Measurements from ENCODE around the gene SLCO1B1. TPM values are rescaled to one million over a fixed set of nuclear protein-coding genes. Genes with fewer than 3 reads are reported as not detected.

The SLCO1B1 gene
- total and polyA plus RNA-seq, 2 donors (not counting 3 experiments of a cell fraction or from before 2014, with no cell fraction given) = not detected

GRCh38 chr12:21265932-21266331 is 134.9 kb downstream of the SLCO1B1 start:
- Histone ChIP-seq H3K9me3 (replicated peaks; ENCODE audit: control insufficient read depth, insufficient read depth, low read length) (no peaks in the 10 kb centered on the region), H3K4me3 (replicated peaks in 1 of 3; ENCODE audit: insufficient read depth in 1 of 3, low read depth in 1 of 3, low read length in 3 of 3) (no peak overlapping the region), H3K27me3 (ENCODE audit: control insufficient read depth in 2 of 2, insufficient read depth in 2 of 2, low read length in 2 of 2) (peaks cover 5 to 14% of the 10 kb centered on the region in 2 experiments), H2AFZ (ENCODE audit: low read depth, low read length) (no peak overlapping the region), H3K9ac (replicated peaks; ENCODE audit: extremely low read depth, insufficient read depth, low read length) (no peak overlapping the region), H4K20me1 (replicated peaks; ENCODE audit: control insufficient read depth, extremely low read depth, insufficient read depth, low read length) (no peaks in the 10 kb centered on the region), H3K27ac (ENCODE audit: insufficient read depth, low read depth, low read length) (no peak overlapping the region), H3K9me1 (replicated peaks; ENCODE audit: control insufficient read depth, extremely low read depth, insufficient read depth, low read length) (no peaks in the 10 kb centered on the region), H3K36me3 (ENCODE audit: control insufficient read depth in 2 of 2, extremely low read depth in 1 of 2, insufficient read depth in 2 of 2, low read length in 2 of 2) (no peaks in the 10 kb centered on the region), H3K4me2 (ENCODE audit: insufficient read depth, low read length) (no peak overlapping the region), H3K79me2 (ENCODE audit: control insufficient read depth, insufficient read depth, low read length) (no peaks in the 10 kb centered on the region), H3K4me1 (ENCODE audit: control insufficient read depth, extremely low read depth, insufficient read depth, low read length) (no peaks in the 10 kb centered on the region)
- no TSS peak for BruUV-seq (replicated peaks)
- dilution Hi-C loops (cut with MboI; ENCODE audit: extremely low pct_ligation_motif_present, low sequenced_read_pairs) = no loop called here
- TF ChIP-seq POLR2AphosphoS5 (IDR thresholded peaks at IDR 0.05; ENCODE audit: insufficient read depth, low read depth, low read length) = no peak
- no peak for TF ChIP-seq POLR2A (IDR thresholded peaks at IDR 0.05; ENCODE audit: low read depth, low read length)
- TF ChIP-seq CTCF (IDR thresholded peaks at IDR 0.05; ENCODE audit: extremely low read depth in 1 of 2, insufficient read depth in 1 of 2, low read depth in 1 of 2, low read length in 2 of 2) = no peak
- TF ChIP-seq FOS (IDR thresholded peaks at IDR 0.05; ENCODE audit: borderline replicate concordance, insufficient read depth, low read length) = no peak
- TF ChIP-seq JUN (IDR thresholded peaks at IDR 0.05; ENCODE audit: borderline replicate concordance, insufficient read depth, insufficient read length, low read depth) = no peak
- TF ChIP-seq MYC (IDR thresholded peaks at IDR 0.05; ENCODE audit: low read depth, low read length) = no peak
- no peak for TF ChIP-seq GATA2 (IDR thresholded peaks at IDR 0.05; ENCODE audit: insufficient read depth, insufficient read length, low read depth, low read length)
- TF ChIP-seq EZH2 (IDR thresholded peaks at IDR 0.05; ENCODE audit: borderline replicate concordance, low read depth, low read length, severe bottlenecking) = no peak
- no peak for TF ChIP-seq MAX (IDR thresholded peaks at IDR 0.05; ENCODE audit: insufficient read depth, insufficient read length)
- DNase-seq (ENCODE audit: low read depth, low spot score) = no peak
- no peak for FAIRE-seq
- POLR2A ChIA-PET = no interaction called here
- CTCF ChIA-PET = interaction anchor here (1.0 kb wide), 1 partner anchor 10 kb away, joined by 4 read pairs; no protein-coding TSS in a partner anchor
- intact Hi-C loops (cut with micrococcal nuclease) = no loop called here
